ENCODE data around the gene UGT1A10.

Gene UGT1A10

DNA sequence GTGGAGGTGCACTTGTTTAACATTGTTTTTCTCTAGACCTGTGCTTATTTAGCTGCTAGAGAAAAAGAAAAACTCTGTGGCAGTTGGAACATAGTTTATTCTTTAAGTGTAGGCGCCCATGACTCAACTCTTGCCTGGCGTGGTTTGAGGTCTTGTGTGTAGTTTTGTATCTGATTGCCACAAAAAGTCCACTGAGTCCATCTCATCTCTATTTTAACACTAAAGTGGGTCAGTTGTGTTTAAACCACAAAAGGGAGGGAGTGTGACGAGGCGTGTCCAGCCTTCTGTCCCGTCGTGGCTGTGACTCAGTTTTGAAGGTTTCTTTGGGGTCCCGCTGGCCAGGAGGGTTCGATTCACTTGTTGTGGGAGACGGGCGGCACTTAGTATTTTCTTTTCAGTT, 20.2 kb downstream of the UGT1A10 start:
- no peak for DNase-seq

DNA sequence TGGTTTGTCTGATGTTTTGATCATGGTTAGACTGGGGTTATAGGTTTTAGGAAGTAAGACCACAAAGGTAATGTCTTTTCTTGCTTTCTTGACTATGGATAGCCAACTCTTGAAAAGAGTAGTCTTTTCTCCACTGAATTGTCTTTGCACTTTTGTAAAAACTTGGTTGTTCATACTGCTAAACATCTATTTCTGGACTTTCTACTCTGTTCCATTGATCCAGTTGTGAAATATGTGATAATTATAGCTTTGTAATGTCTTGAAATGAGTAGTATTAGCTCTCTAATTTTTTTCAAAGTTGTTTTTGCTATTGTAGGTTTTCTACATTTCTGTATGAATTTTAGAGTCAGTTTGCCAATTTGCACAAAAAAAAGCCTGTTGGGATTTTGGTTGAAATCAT, 22.4 kb downstream of the UGT1A10 start:
- DNase-seq = no peak

DNA sequence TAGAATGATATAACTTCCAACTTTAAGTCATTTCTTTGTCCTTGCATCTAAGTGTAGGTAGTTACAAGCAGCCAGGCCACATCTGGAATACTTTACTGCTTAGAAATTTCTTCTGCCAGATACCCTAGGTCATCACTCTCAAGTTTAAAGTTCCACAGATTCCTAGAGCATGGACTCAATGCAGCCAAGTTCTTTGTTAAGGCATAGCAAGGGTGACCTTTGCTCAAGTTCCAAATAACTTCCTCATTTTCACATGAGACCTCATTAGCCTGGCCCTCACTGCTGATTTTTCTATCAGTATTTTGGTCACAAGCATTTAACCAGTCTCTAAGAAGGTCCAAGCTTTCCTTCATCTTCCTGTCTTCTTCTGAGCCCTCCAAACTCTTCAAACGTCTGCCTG, 27.7 kb downstream of the UGT1A10 start:
- no peak for DNase-seq

DNA sequence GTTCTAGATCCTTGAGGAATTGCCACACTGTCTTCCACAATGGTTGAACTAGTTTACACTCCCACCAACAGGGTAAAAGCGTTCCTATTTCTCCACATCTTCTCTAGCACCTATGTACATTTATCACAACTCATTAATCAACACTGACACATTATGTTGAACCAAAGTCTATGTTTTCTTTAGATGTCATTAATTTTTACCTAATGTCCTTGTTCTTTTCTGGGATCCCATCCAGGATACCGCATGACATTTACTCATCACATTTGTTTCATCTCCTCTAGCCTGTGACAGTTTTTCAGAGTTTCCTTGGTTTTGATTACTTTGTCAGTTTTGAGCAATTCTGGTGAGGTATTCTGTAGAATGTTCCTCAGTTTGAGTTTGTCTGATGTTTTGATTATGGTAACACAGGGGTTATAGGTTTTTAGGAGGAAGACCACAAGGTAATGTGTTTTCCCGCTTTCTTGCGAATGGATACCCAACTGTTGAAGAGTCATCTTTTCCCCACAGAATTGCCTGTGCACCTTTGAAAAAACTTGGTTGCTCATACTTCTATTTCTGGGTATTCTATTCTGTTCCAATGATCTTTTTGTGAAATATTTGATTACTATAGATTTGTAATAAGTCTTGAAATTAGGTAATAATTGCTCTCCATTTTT, 32.5 kb downstream of the UGT1A10 start:
- DNase-seq = no peak

DNA sequence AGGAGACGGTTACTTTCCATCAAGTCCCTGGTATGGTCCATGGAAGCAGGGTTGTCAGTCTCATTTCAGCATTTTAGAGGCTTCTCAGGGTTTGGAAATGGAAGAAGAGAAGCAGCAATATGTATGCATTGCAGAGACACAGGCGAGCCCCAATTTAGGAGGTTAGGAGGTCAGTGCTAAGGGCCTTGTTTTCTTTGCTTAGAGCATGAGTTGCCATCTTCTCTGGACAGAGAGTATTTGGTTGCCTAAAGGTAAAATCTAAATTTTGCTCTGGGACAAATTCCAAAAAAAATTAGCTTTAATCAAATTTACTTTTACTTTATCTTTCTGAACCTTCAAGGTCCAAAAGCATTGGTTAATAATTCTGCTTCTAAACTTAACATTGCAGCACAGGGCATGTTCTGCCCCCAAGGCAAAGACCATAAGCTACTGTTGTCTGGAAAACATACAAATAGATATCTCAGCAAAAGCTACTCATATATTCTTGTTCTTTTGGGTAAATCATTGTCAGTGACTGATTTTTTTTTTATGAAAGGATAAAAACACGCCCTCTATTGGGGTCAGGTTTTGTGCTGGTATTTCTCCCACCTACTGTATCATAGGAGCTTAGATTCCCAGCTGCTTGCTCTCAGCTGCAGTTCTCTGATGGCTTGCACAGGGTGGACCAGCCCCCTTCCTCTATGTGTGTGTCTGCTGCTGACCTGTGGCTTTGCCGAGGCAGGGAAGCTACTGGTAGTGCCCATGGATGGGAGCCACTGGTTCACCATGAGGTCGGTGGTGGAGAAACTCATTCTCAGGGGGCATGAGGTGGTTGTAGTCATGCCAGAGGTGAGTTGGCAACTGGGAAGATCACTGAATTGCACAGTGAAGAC, 35.3 kb downstream of the UGT1A10 start, which contains the start of gene UGT1A9:
Gene UGT1A9 (plus strand): TSS at position 609 of the 872 bp plus-strand sequence. CDS start 37 bp downstream, at position 646.
- no peak for DNase-seq

DNA sequence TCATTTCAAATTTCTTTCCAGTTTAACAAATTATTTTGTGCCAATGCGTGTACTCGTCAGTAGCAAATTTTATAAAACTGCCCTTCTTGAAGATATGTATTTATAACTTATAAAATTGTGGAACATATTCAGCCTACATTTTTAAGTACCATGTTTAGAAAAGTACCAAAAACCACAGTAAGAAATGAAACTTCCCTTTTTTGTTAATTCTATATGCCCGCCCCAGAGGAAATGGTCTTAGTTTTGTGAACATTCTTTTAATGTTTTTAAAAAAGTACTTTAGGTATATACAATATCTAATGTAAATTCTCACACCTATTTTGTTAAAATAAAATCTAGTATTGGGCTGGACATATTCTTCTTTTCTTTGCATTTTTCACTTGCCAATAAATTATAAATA, 36.6 kb downstream of the UGT1A10 start:
- no peak for DNase-seq

DNA sequence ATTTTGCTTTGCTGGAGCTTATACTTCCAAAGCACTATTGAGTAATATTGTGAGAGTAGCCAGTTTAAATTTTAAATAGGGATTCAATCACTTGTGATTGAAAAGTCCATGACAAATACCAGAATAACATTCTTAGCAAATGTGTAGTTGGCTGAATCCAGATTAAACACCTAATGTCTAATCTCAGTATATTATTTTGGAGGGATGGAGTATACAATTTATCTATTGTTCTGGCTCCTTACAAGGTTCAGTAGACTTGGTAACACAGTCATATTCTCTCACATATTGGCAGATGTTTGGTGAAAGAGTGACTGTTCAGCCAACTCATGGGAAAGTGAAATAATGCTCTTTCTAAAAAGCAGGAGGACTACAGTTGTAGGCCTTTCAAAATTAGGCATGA, 37.6 kb downstream of the UGT1A10 start:
- DNase-seq = no peak

DNA sequence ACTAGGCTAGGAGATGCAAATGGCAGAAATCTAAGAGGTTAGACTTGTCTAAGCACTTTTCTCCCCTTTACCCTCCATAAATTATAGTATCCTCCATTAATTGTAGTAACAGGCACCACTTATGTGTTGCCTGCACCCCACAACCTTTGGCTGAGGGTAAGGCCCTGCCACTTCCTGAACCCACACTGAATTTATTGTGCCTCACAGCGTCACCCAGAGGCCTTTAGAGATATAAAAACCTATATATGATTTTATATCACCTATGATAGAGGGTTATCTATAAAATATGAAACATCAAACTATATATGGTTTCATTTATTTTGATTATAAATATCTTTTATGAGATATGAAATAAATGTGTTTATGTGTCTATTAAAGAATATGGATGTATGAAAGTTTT, 38.1 kb downstream of the UGT1A10 start:
- DNase-seq = no peak

DNA sequence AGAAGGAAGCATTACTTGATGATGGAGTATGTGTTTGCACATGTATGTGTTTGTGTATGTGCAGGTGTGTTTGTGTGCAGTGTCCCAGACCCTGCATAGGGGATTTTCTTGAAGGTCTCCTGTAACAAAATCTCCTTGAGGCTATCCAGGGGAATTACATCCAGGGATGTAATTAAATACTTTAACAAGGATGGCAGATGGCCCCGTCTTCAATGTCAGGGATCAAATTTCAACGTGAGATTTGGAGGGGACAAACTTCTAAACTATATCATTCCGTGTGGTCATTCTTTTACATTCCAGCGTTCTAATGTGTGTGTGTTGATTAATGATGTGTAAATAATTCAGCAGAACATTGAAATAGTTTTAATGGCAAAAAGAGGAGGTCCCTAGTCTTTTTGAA, 38.7 kb downstream of the UGT1A10 start:
- no peak for DNase-seq

DNA sequence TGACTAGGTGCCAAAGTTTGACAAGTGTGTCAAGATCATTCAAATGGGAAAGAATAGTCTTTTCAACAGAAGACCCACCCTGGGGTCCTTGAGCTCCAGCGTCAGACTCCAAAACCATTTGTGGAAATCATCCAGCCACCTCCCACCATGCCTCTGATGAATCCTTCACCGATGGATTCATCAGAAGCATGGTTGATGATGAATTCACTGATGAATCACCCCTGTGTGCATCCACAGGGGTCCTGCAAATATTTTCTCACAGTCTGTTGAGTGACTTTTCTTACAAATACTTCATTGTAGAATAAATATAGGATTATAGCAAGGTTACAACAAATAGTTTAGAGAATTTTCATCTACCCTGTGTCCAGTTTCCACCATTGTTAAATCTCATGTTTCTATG, 39.8 kb downstream of the UGT1A10 start:
- peak; percentile 75 for DNase-seq

DNA sequence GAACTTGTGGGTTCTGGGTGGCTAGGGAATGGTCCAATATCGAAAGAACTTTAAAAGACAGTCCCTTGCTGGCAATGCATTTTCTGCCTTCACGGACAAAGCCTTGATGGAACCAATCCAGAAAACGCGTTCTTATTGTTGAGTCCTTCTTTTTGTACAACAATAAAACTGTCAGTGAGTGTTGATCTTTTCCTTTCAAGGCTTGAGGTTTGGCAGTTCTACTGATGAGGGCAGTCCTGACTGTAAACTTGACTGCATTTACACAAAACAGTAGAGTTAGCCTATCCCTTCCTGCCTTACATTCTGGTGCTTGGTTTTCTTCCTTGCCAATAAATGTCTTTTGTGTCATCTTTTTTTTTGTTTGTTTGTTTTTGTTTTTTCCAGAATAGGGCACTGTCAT, 42.9 kb downstream of the UGT1A10 start:
- no peak for DNase-seq

DNA sequence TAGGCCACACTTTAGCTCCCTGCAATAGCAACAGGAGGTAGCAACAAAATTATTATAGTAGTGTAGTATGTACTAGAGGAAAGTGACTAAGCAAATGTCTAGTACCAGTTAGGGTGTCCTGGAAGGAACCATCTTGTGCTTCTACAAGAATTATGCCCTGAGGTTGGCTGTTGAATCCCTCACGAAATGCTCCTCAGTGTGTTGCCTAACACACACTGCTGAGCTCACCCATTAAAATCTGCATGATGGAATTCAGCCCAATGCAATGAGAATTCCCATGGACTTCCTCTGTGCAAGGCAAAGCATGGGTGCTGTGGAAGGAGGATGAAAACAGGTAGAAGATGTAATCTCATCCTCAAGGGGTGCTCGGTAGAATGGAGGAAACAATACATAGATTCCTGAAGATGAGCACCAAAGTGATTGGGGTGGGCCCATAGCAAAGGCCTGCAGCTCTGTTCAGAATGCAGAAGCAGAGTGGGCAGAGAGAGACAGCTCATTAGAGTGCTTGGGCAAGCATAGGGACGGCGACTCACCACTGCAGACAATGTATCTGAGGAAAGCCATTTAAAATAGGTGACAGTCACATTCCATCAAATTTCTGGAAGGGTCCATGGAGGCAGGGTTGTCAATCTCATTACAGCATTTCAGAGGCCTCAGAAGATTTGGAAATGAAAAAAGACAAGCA, 44.3 kb downstream of the UGT1A10 start:
- DNase-seq = no peak

DNA sequence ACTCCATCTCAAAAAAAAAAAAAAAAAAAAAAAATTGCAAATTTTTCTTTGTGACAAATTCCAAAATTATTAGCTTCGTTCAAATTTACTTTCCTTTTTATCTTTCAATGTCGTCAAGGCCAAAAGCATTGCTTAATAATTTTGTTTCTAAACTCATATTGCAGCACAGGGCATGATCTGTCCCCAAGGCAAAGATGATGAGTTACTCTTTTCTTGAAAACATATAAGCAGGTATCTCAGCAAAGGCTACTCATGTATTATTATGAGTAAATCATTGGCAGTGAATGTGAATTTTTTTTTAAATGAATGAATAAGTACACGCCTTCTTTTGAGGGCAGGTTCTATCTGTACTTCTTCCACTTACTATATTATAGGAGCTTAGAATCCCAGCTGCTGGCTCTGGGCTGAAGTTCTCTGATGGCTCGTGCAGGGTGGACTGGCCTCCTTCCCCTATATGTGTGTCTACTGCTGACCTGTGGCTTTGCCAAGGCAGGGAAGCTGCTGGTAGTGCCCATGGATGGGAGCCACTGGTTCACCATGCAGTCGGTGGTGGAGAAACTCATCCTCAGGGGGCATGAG, 45.4 kb downstream of the UGT1A10 start, which contains the start of gene UGT1A7:
Gene UGT1A7 (plus strand): TSS at position 381 of the 579 bp plus-strand sequence. CDS start 37 bp downstream, at position 418.
- no peak for DNase-seq

DNA sequence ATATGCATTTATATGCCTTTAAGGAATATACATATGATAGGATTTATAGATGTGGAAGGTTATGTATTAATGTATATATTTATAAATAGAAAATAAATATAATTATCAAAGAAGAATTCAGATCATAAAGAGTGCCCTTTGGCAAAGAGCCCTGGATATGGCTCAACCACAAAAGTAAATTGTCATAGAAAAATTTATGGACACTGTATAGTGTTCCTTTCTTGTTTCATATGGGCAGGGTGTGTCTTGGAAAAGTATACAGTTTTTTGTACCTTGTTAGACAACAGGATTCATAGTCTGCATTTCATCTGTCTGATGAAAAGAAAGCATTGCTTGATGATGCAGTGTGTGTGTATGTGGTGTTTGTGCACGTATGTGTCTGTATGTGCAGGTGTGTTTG, 48.4 kb downstream of the UGT1A10 start:
- DNase-seq = no peak

DNA sequence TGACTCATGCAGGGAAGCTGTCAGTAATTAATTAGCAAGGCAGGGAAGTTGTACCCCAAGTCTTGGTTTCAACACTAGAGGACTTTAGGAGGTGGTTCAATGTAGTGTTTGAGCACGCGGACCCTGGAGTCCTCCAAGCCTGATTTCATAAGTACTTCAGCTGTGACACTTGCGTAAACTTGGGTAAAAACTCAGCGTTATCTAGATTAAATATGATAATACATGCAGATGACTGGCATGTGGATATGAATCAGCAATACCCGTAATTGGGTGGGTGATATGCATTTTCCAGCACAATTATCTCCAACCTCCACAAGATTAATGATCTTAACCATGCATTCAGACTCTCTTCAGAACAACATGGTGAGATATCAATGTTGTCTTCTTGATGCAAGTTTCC, 50.7 kb downstream of the UGT1A10 start:
- no peak for DNase-seq

DNA sequence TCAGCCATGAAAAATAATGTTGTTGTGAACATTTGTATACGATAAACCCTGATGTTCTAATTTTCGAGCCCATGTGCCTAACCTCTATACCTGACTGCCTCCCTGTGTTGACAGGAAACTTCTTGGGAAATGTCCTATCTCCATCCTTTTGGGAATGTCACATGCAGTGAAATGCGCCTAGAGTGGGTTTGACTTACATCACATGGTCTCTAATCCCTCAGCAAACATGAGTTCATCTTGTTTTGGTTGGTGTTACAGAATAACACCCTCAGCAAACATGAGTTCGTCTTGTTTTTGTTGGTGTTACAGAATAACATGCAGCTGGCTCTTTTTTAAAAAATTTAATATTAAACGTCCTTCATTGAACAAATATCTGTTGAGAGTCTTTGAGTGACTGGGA, 52.1 kb downstream of the UGT1A10 start:
- DNase-seq = no peak

DNA sequence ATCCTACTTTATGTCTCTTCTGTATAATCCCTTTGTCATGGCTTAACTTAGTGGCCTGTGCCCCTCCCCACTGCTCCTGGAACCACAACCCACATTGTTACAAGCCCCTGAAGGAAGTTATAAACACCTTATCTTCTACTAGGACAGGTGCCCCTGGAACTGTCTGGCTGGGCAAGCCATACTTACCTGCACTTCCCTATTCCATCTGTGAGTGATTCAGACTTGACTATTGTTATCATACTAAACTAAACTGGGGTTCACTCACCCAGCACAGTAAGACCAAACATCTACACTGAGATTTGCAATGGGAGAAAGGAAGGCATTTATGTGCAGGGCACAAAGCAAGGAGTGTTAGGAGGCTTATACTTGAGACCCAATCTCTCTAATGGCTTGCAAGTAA, 52.8 kb downstream of the UGT1A10 start:
- DNase-seq = no peak

DNA sequence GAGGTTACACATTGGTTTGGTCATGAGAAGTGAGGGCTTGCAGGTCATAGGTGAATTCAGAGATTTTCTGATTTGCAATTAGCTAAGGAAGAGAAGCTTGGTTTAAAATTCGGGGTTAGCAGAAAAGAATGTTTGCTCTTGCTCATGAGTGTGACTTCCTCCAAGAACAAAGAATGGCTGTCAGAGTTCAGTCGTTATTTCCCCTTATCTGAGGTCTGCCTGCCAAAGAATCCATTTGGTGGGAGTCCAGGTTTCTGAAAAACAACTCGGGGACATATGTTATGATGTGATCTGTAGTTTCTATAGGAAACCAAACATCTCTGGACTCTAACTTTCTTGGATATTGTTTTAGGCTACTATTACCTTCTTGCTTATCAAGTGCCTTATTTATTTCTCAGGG, 53.3 kb downstream of the UGT1A10 start:
- no peak for DNase-seq

DNA sequence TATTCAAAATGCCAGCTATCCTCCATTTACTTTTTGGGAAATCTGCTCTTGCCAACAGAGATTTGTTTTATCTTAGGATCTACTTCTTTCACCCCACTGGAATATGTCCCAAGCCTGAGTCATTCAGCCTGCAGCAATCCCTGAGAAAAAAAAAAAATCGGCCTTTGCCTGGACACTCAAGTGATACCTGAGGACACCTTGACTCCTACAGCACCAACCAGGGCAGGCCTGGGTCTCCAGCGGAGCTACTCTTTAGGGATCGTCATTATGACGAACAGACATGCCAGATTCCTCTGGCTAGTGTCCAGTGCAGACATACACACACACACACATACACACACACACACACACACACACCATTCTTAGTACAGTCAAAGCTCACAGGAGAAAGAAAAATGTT, 54.2 kb downstream of the UGT1A10 start:
- DNase-seq = no peak

DNA sequence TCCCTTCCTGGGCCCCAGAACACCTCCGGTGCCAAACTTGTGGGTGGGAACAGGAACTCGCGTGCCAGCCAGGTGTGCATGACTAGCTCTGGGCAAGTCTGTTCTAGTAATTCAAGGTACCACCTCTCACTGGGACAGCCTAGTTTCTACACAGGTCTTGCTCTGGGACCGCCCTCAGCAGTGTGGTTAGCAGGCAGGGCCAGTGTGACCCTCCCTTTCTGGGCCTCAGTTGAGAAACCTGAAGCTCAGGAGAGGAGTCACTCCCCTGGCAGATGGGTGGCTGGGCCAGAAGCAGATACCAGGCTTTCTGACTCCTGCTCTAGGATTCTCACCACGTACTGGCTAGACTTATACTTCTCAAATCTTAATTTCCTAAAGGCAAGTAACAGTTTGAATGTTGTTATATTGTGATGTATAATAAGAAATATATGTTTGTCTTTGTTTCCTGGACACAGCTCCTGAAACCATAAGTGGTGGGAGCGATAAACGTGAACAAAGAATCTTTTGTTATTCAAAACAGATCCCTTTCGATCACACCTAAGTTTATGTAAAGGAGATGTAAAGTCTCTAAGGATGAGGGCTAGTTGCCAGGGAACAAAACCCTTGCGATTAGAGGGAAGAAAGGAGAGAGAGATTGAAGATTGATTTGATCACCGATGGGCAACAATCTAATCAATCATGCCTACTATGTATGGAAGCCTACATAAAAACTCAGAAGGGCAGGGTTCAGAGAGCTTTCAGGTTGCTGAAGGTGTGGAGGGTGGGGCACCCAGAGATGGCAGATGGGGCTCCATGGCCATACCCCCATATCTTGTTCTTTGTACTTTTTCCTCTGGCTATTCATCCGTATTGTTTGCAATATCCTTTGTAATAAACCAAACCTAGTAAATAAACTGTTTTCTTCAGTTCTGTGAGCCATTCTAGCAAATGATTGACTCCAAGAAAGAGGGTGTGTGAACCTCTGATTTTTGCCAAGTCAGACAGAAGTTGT, 55.5 kb downstream of the UGT1A10 start:
- DNase-seq = no peak

DNA sequence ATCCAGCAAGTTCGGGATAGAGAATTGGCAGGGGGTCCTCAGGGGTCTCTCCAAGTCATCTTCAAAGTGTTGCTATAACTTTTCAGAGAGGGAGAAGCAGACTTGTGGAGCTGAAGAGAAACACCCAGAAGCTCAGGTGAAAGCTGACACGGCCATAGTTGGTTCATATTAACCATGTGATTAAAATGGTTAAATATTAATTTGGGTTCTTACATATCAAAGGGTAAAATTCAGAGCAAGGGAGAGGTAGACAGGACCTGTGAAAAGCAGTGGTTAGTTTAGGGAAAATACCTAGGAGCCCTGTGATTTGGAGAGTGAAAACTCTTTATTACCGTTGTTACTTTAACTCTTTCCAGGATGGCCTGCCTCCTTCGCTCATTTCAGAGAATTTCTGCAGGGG, 56.4 kb downstream of the UGT1A10 start, which contains the start of gene UGT1A6:
Gene UGT1A6 (plus strand): TSS at position 243 of the 400 bp plus-strand sequence. CDS start 115 bp downstream, at position 358.
- DNase-seq = no peak

DNA sequence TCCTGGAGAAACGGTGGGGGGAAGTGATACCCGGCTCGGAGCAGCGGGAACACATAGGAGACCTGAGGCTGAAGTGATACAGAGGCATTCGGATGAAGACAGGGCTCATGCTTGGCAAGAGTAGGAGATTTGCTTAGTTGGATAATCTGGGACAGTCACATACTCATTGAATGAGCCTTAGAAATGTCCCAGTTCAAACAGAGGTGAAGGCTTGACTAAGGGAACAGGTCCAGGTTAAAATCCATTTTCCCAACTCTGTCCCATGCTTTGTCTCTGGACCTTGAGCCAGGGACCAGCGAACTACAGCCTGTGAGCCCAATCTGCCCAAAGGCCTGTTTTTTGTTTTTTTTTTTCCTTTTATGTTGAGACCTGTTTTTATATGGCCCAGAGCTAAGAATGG, 57.7 kb downstream of the UGT1A10 start:
- DNase-seq = no peak
